GM19324 (cell line): ENCODE data around the gene ADAMTSL1.
A peak's percentile ranks its signal among the peaks of the same experiment; 100 is the strongest.

Experiments
- ATAC-seq: cut with Tn5 transposase; IDR thresholded peaks from one replicate; pipeline ENCODE4 v1.9.1; 2021; ENCODE audit warnings: mild to moderate bottlenecking, moderate library complexity; ENCODE audit not compliant: unreplicated experiment, low FRiP score

The ADAMTSL1 gene

DNA sequence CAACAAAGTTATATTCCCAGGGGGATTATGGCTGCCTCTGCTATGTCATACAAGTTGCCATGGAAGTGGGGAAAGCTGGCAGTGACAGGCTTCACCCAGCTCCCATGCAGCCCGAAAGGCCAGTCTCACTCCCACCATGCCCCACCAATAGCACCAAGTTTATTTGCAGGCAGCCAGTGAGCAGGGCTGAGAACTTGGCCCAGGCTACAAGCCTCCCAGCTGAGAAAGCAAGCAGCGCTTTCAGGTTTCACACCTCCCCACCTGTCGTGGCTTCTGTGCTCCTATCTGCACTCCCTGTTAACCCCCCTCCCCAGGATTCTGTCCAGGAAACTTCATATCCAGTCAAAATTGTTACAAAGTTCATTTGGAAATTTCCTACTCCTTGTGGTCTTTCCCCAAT lies 404.0 kb downstream of the ADAMTSL1 start:
- ATAC-seq, result no peak

DNA sequence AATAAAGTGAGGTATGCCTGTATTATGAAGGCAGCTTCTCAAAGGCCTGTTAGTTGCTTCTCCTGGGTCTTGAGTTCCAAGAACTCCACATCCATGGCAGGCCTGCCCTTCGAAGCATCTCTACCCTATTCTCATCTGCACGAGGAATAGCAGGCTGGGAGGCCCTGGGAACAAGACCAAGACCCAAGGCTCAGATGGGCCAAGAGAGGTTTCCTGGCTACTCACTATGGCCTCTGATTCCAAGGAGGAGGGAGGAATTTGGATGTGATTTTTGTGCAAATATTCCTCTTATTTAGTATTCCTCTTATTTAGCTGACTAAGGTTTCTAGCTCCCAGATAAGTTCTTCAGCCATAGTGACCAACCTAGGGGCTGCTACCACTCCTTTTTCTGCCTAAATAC lies 407.8 kb downstream of the ADAMTSL1 start:
- ATAC-seq, result no peak

DNA sequence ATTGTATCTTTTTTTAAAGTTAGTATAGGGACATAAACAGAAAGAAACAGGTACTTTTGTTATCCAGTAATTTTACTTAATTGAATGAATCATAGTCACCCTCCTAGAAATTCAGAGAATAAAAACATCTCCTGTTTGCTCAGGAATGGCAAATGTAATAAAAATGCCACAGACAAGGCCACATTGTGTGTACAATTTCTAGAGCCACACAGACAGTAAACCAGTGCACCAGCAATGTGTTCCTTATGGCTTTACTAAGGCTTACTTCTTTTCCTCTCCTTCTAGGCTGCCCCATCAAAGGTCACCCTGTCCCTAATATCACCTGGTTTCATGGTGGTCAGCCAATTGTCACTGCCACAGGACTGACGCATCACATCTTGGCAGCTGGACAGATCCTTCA lies 413.6 kb downstream of the ADAMTSL1 start:
- ATAC-seq, result no peak

GRCh38 chr9:18888290-18888689 lies 414.3 kb downstream of the ADAMTSL1 start:
- no peak for ATAC-seq

- ATAC-seq, result no peak
These were observed 415.6 kb downstream of the ADAMTSL1 start for GRCh38 chr9:18889550-18889949.

DNA sequence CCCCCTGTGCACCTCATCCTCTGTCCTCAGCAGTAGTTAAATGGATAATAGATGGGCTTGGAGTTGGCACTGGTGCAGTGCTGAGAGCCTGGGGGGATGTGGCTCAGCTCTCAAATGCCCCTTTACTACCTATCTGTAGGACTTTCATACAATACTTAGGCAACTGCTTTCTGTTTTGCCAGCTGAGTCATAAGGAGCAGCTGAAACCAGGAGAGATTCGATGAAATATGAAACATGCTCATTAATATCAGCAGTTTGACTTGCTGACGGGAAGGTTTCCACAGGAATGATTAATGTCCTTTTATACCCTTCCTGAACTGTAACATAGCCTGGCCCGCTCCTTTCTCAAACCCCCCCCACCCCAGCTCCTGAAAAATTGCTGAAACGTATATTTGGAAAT lies 416.4 kb downstream of the ADAMTSL1 start:
- peak; percentile 74 for ATAC-seq

GRCh38 chr9:18891946-18892670 lies 418.2 kb downstream of the ADAMTSL1 start:
- ATAC-seq, result no peak

DNA sequence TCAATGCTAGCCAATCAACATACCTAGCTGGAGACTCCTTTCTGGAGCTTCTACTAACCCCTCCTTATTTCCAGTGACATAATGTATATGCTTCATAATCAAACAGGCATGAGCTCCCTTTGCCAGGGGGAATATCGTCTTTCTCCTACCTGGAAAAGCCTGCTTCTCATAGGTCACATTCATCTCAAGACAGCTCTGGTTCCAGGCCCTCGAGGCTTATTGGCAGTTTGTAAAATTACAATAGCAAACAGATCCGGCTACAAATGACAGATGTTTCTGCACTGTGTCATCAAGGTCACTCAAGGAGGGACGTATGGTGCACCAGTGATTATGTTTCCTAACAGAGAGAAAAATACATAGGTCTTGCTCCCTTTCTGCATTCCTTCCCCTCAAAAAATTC lies 419.1 kb downstream of the ADAMTSL1 start:
- no peak for ATAC-seq

GRCh38 chr9:18893491-18893890 lies 419.5 kb downstream of the ADAMTSL1 start:
- no peak for ATAC-seq

DNA sequence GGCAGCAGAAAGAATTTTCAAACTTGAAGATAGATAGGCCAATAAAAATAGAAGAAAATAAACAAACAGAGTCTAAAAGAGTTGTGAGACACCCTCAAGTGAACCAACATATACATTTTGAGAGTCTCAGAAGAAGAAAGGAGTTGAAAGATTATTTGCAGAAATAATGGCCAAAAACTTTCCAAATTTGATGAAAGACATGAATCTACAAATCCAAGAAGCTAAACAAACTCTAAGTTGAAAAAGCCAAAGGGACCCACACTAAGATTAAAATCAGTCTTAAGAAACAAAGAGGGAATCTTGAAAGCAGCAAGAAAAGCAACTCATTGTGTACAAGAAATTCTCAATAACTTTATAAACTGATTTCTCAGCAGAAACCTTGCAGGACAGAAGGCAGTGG lies 422.1 kb downstream of the ADAMTSL1 start:
- ATAC-seq, result no peak

- no peak for ATAC-seq
These were observed 422.7 kb downstream of the ADAMTSL1 start for GRCh38 chr9:18896531-18897179.

GRCh38 chr9:18903450-18903849 lies 429.5 kb downstream of the ADAMTSL1 start:
- ATAC-seq, result no peak

DNA sequence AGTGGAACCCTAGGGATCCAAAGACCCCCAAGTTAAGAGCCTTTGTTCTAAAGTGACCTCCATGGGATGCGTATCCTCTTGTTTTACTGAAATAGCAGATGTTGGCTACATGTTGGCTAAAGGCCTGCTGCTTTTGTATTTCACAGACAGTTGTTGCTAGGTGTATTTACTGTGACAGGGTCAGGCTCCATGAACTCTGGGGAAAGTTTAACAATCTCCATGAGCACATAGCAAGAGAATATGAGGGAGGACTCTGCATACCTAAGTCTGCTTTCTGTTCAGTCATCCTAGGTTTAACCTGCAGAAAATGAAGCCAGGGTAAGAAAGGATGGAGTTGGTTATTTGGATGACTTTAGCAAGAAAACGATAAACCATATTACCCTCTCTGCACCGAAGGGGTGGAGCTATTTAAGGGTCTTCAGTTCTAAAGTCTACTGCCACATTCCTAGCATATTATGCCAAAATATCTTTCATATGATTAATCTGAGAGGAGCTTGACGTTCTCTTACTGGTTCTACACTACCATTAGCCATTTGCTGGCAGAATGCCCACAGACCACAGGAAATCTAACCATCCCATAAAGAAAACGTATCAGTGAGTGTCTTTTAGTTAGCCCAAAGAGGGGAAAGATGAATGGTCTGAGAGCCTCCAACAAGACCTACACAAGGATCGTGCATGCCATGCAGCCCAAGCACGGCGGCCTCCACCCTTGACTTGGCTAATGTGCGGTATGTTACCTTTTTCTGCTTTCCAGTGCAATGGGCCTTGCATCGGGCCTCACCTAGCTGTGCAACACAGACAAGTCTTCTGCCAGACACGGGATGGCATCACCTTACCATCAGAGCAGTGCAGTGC lies 431.3 kb downstream of the ADAMTSL1 start:
- ATAC-seq, result no peak

DNA sequence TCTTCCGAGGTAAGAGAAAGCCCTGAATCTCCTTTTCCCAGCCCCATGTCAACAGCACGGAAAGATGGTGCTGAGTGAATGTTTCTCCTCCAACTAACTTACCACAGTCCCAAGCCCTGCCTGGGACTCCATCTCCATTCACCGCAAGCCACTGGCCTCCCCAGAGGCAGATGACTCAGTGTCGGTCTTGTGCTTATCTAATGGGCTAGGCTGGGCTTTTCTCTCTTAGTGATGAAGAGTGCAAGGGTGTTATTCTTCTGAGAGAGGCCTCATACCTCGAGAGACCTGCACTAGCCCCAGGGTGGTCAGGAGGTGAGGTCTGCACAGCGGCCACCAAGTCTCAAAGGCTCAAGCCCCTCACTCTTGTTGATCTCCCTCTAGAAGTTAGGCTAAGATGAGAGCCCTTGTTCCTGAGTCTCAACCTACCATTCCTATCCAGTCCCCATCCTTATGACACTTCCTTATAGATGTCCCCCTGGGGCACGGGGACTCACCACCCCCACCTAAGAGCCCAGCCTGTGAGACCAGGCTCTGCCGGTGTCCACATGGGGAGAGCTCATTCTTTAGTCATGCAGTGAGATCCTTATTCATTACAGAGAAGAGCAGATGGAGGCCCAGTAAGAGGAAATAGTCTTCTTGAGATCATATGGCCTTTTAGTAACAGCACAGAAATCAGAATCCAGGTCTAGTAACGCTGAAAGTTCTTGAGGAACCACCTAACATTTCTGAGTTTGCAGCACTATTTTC lies 432.1 kb downstream of the ADAMTSL1 start:
- no peak for ATAC-seq

DNA sequence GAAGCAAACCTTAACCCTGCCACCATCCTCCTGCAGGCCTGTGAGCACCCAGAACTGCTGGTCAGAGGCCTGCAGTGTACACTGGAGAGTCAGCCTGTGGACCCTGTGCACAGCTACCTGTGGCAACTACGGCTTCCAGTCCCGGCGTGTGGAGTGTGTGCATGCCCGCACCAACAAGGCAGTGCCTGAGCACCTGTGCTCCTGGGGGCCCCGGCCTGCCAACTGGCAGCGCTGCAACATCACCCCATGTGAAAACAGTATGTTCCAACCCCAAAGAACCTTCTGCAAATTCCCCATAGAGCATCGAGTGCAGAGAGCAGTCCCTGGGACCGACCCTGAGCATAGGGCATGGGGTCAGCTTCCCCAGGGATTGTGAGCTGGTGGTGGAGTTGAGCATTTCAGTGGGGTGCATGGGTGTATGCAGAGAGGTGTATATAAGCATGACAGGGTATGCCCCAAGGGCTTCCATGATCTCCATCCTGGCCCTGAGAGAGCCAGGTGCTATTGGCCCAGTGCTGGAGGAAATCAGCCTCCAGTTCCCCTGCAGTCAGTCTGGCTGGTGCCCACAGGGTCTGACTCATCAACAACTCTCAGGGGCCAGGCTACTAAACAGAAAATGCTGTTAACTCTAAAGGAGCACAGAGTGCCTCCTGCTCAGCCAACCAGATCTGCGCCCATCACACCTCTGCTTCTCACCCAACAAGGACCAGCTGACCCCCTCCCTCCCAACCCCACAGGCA lies 432.9 kb downstream of the ADAMTSL1 start:
- ATAC-seq, result no peak

DNA sequence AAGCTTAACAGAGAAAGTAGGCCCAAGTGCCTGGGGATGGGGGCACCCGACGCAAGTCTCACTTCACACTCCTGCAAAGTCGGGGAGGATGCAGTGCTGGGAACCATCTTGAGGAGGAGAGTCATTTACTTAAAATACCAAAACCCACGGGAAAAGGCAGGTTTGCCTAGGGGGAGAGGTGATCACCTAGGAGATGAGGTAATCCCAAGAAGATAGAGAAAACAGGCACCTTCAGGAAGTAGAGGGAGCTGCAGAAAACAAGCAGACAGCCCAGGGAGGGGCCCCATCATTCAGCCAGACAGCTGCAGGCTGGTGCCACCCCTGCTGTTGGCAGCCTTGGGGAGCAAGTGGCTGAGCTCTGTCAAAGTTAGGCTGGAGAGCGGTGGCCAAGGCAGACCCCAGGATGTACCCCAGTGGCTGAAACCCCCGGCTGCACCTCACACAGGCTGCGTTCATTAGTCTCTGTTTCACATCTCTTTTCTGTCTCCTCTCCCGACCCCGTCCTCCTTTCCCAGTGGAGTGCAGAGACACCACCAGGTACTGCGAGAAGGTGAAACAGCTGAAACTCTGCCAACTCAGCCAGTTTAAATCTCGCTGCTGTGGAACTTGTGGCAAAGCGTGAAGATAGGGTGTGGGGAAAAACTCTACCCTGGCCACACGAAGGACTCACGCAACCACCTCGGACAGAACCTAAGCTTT lies 434.1 kb downstream of the ADAMTSL1 start:
- no peak for ATAC-seq

DNA sequence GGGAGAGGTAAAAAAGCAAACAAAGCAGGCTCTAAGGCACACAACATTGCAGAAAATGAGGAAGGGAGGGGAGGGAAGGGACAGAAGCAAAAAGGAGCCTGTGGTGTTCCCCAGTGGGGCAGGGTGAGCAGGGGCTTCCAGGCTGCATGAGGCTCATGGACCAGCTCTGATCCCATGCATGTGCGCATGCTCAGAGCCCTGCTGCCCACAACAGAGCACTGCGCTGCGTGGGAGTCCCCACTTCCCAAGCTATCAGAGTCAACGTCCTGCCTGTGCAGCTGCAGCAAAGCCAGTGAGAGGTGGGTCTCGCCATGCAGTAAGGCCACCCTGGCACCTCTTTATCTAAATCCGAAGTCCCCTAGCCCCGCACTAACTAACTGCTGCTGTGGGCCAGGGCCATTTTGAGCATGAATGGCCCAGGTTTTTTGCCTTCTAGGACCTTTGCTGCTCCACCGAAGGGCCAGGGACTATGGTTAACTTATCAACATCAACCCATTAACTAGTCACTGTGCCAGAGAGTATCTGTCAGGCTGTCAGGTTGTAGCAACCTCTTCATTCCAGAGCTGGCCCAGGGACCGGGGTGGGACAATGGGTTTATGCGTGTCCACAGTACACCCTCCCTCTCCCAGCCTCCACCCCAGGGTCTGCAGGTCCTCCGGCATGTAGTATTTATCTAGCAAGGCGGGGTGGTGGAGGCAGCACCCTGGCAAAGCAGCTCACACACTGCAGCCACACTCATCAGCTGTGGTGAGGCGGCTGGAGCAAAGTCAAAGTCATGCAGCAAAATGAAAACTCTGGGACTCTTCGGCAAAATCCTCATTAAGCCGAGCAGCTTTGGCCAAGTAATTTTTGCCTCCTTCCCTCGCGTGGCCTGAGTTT lies 435.4 kb downstream of the ADAMTSL1 start:
- ATAC-seq, result no peak

- no peak for ATAC-seq
These were observed 436.5 kb downstream of the ADAMTSL1 start for GRCh38 chr9:18910435-18910834.
